SK-N-SH (cell line): ENCODE data around the gene GSTT2.
"Not testable (repeated sequence)": the region's sequence is repeated elsewhere in the genome, so short reads cannot be mapped to it uniquely, and the experiment has no call there.

Source experiments
- CTCF ChIP-seq: fragments of 200-600 bp; sonication (generic); IDR thresholded peaks from 2 replicates; pipeline ENCODE4 v1.6.1; 2017; ENCODE audit warnings: antibody characterized with exemption, mild to moderate bottlenecking, moderate library complexity
- RCOR1 ChIP-seq: fragments of 150-350 bp; IDR thresholded peaks from 2 replicates; pipeline ENCODE4 v1.6.1; 2017; ENCODE audit warnings: antibody characterized with exemption, low read length

- TF ChIP-seq RCOR1, CTCF: not testable (repeated sequence)
These were observed 24.0 kb upstream of the GSTT2 start for GRCh38 chr22:23955886-23956285.
